ENCODE measurements around the gene GMPR. TPM values are rescaled to one million over a fixed set of nuclear protein-coding genes. Genes with fewer than 3 reads are reported as not detected.

GMPR gene
- total RNA-seq, 1 experiment from 2014 or later, result 1.4 TPM

DNA sequence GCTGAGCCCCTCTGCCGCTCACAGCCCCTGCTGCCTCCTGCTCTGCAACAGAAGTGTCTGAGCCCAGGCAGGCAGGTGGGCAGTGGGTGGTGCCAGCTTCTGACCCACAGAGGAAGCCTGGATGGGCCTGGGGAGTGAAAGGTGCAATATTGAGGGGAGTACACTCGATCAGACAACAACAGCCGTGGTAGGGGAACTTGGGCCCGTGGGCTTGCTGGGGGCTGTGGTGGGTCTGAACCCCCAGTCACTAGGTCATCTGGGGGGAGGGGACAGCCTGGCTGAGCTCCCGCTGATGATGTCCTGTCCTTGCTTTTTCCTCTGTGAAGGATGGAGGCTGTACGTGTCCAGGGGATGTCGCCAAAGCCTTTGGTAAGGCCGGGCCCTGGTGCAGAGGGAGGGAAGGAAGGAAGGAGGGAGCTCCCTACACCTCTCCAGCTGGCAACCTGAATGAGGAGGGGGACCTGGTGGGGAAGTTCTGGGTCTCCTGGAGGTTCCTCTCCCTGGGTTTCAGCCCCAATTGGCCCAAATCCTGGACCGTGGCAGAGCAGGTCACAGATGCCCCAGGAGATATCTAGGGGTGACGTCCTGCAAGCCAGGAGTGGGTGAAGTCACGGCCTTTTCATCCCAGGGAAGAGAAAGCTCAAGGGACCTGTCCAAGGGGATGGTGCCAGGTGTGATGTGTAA lies 47.2 kb downstream of the GMPR start:
- CTCF ChIA-PET, result interaction anchor here (0.6 to 1.1 kb wide), 2 partner anchors 31 to 801 kb away, joined by 3 to 5 read pairs; no protein-coding TSS in a partner anchor
- Mint-ChIP-seq H3K4me3 (ENCODE audit: low read depth, unreplicated experiment) (no peak overlapping the region), H3K36me3 (ENCODE audit: insufficient read depth, unreplicated experiment) (no peaks in the 10 kb centered on the region), H3K9me3 (ENCODE audit: low read depth, unreplicated experiment) (no peaks in the 10 kb centered on the region), H3K4me1 (ENCODE audit: low read depth, unreplicated experiment) (no peaks in the 10 kb centered on the region), H3K27ac (ENCODE audit: unreplicated experiment) (no peak overlapping the region), H3K27me3 (ENCODE audit: unreplicated experiment) (no peaks in the 10 kb centered on the region)
- intact Hi-C loops (cut with micrococcal nuclease; ENCODE audit: unreplicated experiment), result no loop called here
- no peak for DNase-seq
- TF ChIP-seq, protein P1, sequence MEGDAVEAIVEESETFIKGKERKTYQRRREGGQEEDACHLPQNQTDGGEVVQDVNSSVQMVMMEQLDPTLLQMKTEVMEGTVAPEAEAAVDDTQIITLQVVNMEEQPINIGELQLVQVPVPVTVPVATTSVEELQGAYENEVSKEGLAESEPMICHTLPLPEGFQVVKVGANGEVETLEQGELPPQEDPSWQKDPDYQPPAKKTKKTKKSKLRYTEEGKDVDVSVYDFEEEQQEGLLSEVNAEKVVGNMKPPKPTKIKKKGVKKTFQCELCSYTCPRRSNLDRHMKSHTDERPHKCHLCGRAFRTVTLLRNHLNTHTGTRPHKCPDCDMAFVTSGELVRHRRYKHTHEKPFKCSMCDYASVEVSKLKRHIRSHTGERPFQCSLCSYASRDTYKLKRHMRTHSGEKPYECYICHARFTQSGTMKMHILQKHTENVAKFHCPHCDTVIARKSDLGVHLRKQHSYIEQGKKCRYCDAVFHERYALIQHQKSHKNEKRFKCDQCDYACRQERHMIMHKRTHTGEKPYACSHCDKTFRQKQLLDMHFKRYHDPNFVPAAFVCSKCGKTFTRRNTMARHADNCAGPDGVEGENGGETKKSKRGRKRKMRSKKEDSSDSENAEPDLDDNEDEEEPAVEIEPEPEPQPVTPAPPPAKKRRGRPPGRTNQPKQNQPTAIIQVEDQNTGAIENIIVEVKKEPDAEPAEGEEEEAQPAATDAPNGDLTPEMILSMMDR (IDR thresholded peaks at IDR 0.05; ENCODE audit: unreplicated experiment), result no peak
- BruUV-seq (replicated peaks), result no TSS peak

DNA sequence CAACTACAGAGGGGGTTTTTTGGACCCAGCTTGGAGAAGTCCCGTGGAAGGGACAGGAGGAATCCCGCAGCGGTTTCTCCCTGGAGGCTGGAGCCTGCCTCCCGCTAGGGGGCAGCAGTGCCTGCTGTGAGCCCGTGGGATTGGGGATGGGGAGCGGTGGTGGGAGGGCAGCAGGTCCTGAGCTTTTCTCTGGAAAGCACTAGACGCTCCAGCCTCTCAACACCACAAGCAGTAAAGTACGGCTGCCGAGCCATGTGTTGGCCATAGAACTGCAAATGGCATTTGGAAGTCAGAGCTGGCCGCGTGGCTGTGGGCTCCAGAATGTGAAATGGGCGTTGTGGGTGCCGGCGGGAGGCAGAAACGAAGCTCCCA lies 47.8 kb downstream of the GMPR start:
- no TSS peak for BruUV-seq (replicated peaks)
- CTCF ChIA-PET, result interaction anchor here (0.5 to 1.1 kb wide), 3 partner anchors 32 to 800 kb away, joined by 3 to 5 read pairs (median 3); partner anchors contain the start of gene GMPR
- intact Hi-C loops (cut with micrococcal nuclease; ENCODE audit: unreplicated experiment), result no loop called here
- Mint-ChIP-seq H3K4me1 (ENCODE audit: low read depth, unreplicated experiment) (no peaks in the 10 kb centered on the region), H3K36me3 (ENCODE audit: insufficient read depth, unreplicated experiment) (no peaks in the 10 kb centered on the region), H3K4me3 (ENCODE audit: low read depth, unreplicated experiment) (no peak overlapping the region), H3K9me3 (ENCODE audit: low read depth, unreplicated experiment) (no peaks in the 10 kb centered on the region), H3K27me3 (ENCODE audit: unreplicated experiment) (no peaks in the 10 kb centered on the region), H3K27ac (ENCODE audit: unreplicated experiment) (no peak overlapping the region)
- TF ChIP-seq, protein P1 (IDR thresholded peaks at IDR 0.05; ENCODE audit: unreplicated experiment), result no peak
- peak; percentile 30 for DNase-seq

DNA sequence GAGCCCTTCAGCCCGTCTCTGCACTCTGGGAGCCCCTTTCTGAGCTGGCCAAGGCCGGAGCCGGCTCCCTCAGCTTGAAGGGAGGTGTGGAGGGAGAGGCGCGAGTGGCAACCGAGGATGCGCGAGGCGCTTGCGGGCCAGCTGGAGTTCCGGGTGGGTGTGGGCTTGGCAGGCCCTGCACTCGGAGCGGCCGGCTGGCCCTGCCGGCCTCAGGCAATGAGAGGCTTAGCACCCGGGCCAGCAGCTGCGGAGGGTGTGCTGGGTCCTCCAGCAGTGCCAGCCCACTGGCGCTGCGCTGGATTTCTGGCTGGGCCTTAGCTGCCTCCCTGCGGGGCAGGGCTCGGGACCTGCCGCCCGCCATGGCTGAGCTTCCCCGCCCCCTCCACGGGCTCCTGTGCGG lies 49.8 kb downstream of the GMPR start:
- no peak for DNase-seq

DNA sequence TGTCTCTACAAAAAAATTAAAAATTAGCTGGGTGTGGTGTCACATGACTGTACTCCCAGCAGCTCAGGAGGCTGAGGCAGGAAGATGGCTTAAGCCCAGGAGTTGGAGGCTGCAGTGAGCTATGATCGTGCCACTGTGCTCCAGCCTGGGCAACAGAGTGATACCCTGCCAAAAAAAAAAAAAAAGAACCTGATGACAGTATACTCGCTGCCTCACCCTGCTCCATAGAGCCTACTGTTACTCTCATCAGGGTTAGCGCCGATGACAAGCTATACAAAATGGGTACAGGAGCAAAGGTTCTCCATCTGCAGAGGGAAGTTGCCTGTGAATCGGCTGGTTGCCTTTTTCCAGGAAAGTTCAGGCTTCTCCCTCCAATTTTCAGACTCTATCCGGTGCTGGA lies 53.4 kb downstream of the GMPR start:
- no peaks in the 10 kb centered on the region for H3K27me3 Mint-ChIP-seq (ENCODE audit: unreplicated experiment)
- CTCF ChIA-PET, result interaction anchor here (0.5 kb wide), 1 partner anchor 91 kb away, joined by 3 read pairs; no protein-coding TSS in a partner anchor
- TF ChIP-seq, protein P1 (IDR thresholded peaks at IDR 0.05; ENCODE audit: unreplicated experiment), result no peak
- no peak overlapping the region for H3K27ac Mint-ChIP-seq (ENCODE audit: unreplicated experiment)
- no peaks in the 10 kb centered on the region for H3K36me3 Mint-ChIP-seq (ENCODE audit: insufficient read depth, unreplicated experiment)
- no peak overlapping the region for H3K4me3 Mint-ChIP-seq (ENCODE audit: low read depth, unreplicated experiment)
- no peaks in the 10 kb centered on the region for H3K9me3 Mint-ChIP-seq (ENCODE audit: low read depth, unreplicated experiment)
- no peaks in the 10 kb centered on the region for H3K4me1 Mint-ChIP-seq (ENCODE audit: low read depth, unreplicated experiment)
- no peak for DNase-seq
- intact Hi-C loops (cut with micrococcal nuclease; ENCODE audit: unreplicated experiment), result no loop called here
- BruUV-seq (replicated peaks), result no TSS peak

More for the DNA sequence above, 49.8 kb downstream of the GMPR start:
- no peaks in the 10 kb centered on the region for H3K27me3 Mint-ChIP-seq (ENCODE audit: unreplicated experiment)
- TF ChIP-seq, protein P1 (IDR thresholded peaks at IDR 0.05; ENCODE audit: unreplicated experiment), result no peak
- no TSS peak for BruUV-seq (replicated peaks)
- H3K9me3 Mint-ChIP-seq (ENCODE audit: low read depth, unreplicated experiment), result no peaks in the 10 kb centered on the region
- intact Hi-C loops (cut with micrococcal nuclease; ENCODE audit: unreplicated experiment), result no loop called here
- H3K4me1 Mint-ChIP-seq (ENCODE audit: low read depth, unreplicated experiment), result no peaks in the 10 kb centered on the region
- CTCF ChIA-PET, result interaction anchor here (1.5 kb wide), 1 partner anchor 10 kb away, joined by 3 read pairs; no protein-coding TSS in a partner anchor
- H3K27ac Mint-ChIP-seq (ENCODE audit: unreplicated experiment), result no peak overlapping the region
- H3K36me3 Mint-ChIP-seq (ENCODE audit: insufficient read depth, unreplicated experiment), result no peaks in the 10 kb centered on the region
- H3K4me3 Mint-ChIP-seq (ENCODE audit: low read depth, unreplicated experiment), result no peak overlapping the region

Data from Calu3 (cell line).